ENCODE results near the gene NUP210.

NUP210 gene

DNA sequence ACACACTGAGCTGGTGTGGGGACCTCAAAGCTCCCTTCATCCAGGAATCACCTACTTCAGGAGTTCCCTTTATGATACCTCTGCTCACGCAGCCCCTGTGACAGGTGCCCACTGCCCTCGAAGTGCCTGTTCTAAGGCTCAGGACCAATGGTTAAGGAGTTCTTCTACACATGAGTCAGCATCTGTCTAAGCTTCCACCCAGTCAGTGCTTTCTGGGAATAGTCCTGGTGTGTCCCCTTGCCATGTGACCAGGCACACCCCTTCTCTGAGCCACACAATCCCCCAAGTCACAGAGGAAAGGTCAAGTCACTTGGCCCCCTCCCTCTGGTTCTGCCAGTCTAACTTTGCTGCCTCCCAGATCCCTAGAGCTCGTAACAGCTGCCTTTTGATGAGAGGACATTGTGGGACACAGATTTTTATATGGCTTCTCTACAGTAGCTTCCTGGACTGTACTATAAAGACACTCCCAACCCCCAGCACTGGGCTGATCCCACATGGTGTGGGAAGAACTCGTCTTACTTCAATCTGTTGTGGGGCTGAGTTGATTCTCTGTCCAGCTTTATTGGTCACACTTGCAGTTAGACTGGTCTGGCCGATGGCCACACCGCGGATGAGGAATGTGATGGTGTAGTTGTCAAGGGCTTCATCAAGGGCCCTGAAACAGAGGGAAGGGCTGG, 78.8 kb downstream of the NUP210 start:
- TF ChIP-seq CTCF (conservative IDR thresholded peaks at IDR 0.05; ENCODE audit: low read length): no peak
- no peak overlapping the region for H3K4me3 ChIP-seq (ENCODE audit: low read length)
- DNase-seq (ENCODE audit: low read depth): no peak

DNA sequence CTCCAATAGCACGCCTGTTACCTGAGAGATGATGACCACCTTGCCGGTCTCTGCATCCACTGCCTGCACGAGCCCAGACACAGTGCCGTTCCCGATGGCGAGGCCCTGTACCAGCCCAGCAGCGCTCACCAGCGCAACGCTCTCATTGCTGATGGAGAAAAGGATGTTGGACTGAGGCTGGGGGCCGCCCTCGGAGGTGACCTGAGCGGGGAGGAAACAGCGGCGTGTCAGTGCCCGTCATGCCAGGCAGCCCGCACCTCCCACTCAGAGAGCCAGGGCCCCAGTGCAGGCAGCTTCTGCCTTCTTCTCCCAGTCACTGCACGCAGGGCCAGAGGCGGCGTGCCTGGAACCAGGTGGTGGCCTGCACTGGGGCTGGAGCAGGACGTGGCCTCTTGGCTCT, 80.3 kb downstream of the NUP210 start:
- H3K4me3 ChIP-seq (ENCODE audit: low read length): no peak overlapping the region
- DNase-seq (ENCODE audit: low read depth): no peak
- no peak for TF ChIP-seq CTCF (conservative IDR thresholded peaks at IDR 0.05; ENCODE audit: low read length)

DNA sequence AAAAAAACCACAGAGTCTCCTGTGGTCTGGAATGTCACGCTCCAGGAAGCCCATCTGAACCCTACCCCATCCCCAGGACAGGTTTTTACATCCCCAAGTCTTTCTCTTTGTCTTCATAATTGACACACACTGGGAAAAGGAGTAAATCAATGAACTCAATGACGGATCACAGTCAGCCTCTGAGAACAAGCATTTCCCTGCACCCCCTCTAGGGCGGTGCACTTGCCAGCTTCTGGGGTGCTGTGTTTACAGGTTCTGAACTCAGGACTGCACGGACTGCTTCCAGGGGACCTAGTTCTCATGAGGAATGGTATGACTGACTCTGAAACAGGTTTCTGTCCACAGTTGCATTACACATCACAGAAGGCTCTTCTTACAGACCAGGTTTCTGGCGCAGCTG, 81.1 kb downstream of the NUP210 start:
- no peak for DNase-seq (ENCODE audit: low read depth)
- no peak overlapping the region for H3K4me3 ChIP-seq (ENCODE audit: low read length)
- TF ChIP-seq CTCF (conservative IDR thresholded peaks at IDR 0.05; ENCODE audit: low read length): no peak

DNA sequence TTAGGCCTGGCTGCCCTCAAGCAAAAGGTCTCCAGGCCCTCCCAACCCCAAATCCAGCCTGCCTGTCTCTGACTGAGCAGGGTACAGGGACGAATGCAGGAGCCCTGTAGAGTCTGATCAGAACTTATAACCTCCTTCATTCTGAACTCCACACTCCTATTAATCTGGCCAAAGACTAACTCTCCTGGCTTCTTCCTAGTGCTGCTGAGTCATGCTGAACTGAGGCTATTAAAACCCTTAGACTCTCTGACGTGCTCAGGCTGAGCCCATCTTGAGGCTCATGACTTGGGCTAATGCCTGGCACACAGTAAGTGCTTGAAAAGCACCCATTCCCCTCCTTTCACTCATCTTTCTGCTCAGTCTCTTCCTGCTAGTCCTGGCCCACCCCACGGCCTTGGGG, 81.9 kb downstream of the NUP210 start:
- peak; percentile 3 for DNase-seq (ENCODE audit: low read depth)
- no peak overlapping the region for H3K4me3 ChIP-seq (ENCODE audit: low read length)
- TF ChIP-seq CTCF (conservative IDR thresholded peaks at IDR 0.05; ENCODE audit: low read length): no peak

- no peak overlapping the region for H3K4me3 ChIP-seq (ENCODE audit: low read length)
- DNase-seq (ENCODE audit: low read depth): no peak
Measured at GRCh38 chr3:13336592-13336991, 83.5 kb downstream of the NUP210 start.

DNA sequence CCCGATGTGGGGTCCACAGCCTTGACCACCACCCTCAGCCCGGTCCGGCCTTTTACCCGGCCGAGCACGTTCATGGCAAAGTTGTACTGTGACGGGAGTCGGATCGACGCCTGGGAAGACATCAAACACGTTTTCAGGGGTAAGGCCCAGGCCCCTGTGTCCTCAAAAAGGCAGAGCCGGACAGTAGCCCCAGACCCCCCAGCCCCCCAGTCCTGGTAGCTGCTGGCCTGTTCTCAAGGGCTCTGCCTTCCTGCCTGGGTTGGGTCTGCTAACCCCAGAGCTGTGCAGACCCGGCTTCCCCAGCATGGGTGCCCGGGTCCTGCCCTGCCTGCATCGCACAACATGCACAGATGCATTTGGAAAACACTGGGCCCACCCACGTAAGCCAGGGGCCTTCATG, 84.6 kb downstream of the NUP210 start:
- no peak for TF ChIP-seq CTCF (conservative IDR thresholded peaks at IDR 0.05; ENCODE audit: low read length)
- DNase-seq (ENCODE audit: low read depth): no peak
- no peak overlapping the region for H3K4me3 ChIP-seq (ENCODE audit: low read length)

More at GRCh38 chr3:13336592-13336991, 83.5 kb downstream of the NUP210 start:
- no peak for TF ChIP-seq CTCF (conservative IDR thresholded peaks at IDR 0.05; ENCODE audit: low read length)

DNA sequence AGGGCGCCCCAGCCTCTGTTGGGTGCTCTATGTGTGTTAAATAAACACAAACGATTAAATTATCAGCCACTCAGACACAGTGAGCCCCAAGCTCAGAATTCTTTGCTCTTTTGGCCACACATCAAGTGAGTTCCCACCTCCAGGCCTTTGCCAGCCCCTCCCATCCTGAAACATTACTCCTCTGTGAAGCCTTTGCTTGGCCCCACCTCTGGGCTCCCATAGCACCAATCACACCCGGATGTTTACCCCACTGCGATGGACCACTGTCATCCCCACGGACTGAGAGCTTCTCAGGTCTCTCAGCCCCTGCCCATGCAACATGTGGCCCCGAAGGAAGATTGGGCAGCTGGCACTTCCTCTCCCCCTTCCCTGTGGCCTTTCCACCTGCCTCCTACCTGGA, 85.1 kb downstream of the NUP210 start:
- no peak for DNase-seq (ENCODE audit: low read depth)
- no peak overlapping the region for H3K4me3 ChIP-seq (ENCODE audit: low read length)
- no peak for TF ChIP-seq CTCF (conservative IDR thresholded peaks at IDR 0.05; ENCODE audit: low read length)

Measured in AG10803 (cell line).